ENCODE measurements around the gene GZF1.

DNA sequence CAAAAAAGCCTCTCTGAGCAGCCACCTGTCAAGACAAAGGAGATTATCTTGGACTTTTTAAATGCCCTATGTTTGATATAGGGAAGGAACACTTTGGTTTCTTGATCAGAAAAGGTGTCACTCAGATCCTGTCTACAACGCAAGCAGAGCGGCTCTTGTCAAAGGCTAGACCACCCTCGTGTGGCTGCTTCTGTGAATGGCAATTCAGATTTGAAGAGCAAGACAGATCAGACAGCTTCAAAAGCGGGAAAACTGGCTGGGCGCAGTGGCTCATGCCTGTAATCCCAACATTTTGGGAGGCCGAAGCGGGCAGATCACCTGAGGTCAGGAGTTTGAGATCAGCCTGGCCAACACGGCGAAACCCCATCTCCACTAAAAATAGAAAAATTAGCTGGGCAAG, 21.5 kb upstream of the GZF1 start:
- TF ChIP-seq, protein P1, sequence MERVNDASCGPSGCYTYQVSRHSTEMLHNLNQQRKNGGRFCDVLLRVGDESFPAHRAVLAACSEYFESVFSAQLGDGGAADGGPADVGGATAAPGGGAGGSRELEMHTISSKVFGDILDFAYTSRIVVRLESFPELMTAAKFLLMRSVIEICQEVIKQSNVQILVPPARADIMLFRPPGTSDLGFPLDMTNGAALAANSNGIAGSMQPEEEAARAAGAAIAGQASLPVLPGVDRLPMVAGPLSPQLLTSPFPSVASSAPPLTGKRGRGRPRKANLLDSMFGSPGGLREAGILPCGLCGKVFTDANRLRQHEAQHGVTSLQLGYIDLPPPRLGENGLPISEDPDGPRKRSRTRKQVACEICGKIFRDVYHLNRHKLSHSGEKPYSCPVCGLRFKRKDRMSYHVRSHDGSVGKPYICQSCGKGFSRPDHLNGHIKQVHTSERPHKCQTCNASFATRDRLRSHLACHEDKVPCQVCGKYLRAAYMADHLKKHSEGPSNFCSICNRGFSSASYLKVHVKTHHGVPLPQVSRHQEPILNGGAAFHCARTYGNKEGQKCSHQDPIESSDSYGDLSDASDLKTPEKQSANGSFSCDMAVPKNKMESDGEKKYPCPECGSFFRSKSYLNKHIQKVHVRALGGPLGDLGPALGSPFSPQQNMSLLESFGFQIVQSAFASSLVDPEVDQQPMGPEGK (CRISPR knock-in tag; IDR thresholded peaks at IDR 0.05; ENCODE audit: borderline replicate concordance), result no peak
- TF ChIP-seq ISL1 (CRISPR knock-in tag; IDR thresholded peaks at IDR 0.05) (no peak), GLIS3 (CRISPR knock-in tag; IDR thresholded peaks at IDR 0.05) (no peak), ESRRG (CRISPR knock-in tag; IDR thresholded peaks at IDR 0.05) (no peak), BACH2 (CRISPR knock-in tag; IDR thresholded peaks at IDR 0.05; ENCODE audit: borderline replicate concordance) (no peak), OSR1 (CRISPR knock-in tag; IDR thresholded peaks at IDR 0.05) (no peak), TOX (CRISPR knock-in tag; IDR thresholded peaks at IDR 0.05; ENCODE audit: borderline replicate concordance) (no peak), ZFP3 (CRISPR knock-in tag; IDR thresholded peaks at IDR 0.05) (no peak), ZNF70 (CRISPR knock-in tag; IDR thresholded peaks at IDR 0.05) (no peak), ZFP30 (CRISPR knock-in tag; IDR thresholded peaks at IDR 0.05) (no peak), ARNTL (CRISPR knock-in tag; IDR thresholded peaks at IDR 0.05; ENCODE audit: borderline replicate concordance, low read depth) (no peak), SNAI2 (CRISPR knock-in tag; IDR thresholded peaks at IDR 0.05) (no peak)
- TF ChIP-seq, protein P2, sequence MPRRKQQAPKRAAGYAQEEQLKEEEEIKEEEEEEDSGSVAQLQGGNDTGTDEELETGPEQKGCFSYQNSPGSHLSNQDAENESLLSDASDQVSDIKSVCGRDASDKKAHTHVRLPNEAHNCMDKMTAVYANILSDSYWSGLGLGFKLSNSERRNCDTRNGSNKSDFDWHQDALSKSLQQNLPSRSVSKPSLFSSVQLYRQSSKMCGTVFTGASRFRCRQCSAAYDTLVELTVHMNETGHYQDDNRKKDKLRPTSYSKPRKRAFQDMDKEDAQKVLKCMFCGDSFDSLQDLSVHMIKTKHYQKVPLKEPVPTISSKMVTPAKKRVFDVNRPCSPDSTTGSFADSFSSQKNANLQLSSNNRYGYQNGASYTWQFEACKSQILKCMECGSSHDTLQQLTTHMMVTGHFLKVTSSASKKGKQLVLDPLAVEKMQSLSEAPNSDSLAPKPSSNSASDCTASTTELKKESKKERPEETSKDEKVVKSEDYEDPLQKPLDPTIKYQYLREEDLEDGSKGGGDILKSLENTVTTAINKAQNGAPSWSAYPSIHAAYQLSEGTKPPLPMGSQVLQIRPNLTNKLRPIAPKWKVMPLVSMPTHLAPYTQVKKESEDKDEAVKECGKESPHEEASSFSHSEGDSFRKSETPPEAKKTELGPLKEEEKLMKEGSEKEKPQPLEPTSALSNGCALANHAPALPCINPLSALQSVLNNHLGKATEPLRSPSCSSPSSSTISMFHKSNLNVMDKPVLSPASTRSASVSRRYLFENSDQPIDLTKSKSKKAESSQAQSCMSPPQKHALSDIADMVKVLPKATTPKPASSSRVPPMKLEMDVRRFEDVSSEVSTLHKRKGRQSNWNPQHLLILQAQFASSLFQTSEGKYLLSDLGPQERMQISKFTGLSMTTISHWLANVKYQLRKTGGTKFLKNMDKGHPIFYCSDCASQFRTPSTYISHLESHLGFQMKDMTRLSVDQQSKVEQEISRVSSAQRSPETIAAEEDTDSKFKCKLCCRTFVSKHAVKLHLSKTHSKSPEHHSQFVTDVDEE (CRISPR knock-in tag; IDR thresholded peaks at IDR 0.05), result no peak
- TF ChIP-seq, protein P3, sequence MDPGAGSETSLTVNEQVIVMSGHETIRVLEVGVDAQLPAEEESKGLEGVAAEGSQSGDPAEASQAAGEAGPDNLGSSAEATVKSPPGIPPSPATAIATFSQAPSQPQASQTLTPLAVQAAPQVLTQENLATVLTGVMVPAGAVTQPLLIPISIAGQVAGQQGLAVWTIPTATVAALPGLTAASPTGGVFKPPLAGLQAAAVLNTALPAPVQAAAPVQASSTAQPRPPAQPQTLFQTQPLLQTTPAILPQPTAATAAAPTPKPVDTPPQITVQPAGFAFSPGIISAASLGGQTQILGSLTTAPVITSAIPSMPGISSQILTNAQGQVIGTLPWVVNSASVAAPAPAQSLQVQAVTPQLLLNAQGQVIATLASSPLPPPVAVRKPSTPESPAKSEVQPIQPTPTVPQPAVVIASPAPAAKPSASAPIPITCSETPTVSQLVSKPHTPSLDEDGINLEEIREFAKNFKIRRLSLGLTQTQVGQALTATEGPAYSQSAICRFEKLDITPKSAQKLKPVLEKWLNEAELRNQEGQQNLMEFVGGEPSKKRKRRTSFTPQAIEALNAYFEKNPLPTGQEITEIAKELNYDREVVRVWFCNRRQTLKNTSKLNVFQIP (CRISPR knock-in tag; IDR thresholded peaks at IDR 0.05; ENCODE audit: borderline replicate concordance, low read depth), result no peak
